K562 (cell line): ENCODE measurements around the gene SLC37A4. TPM values are rescaled to one million over a fixed set of nuclear protein-coding genes. Genes with fewer than 3 reads are reported as not detected.
A peak's percentile ranks its signal among the peaks of the same experiment; 100 is the strongest.

Experiments
- ATAC-seq: fragments of 200-7000 bp; cut with Tn5 transposase; 3 replicates; pipeline ENCODE4 v1.9.1; 2020; ENCODE audit warnings: moderate library complexity
- BruUV-seq: library from RNA; stranded (reverse); fragments of 400-500 nt; replicated peaks from 2 replicates; lab custom pipeline; 2021; lab: Mats Ljungman, UMichigan
- CTCF ChIA-PET: fragments of 300-600 bp; formaldehyde crosslinking; extraction: SDS; loops from one replicate; lab custom pipeline; 2021; ENCODE audit warnings: low intra/inter-chr PET ratio; lab: Yijun Ruan, JAX
- POLR2A ChIA-PET: fragments of 300-600, 350-650 bp; sonication (Branson Sonifier 250); formaldehyde crosslinking; extraction: SDS; loops from one replicate; lab custom pipeline; 2021; ENCODE audit warnings: antibody characterized with exemption, inconsistent platforms; lab: Yijun Ruan, JAX
- DNase-seq, 4 experiments: peaks; one replicate each; pipeline versions ENCODE4 v3.0.0 to v3.0.0-alpha.2; 2011 to 2018; ENCODE audit warnings: low spot score in 3 of 4, mixed read lengths in 3 of 4; ENCODE audit errors: extremely low read depth in 1 of 4
- FAIRE-seq: peaks from 2 replicates; lab custom pipeline; 2011; peaks lifted over from hg19 to GRCh38; lab: Jason Lieb, UNC
- H2AFZ ChIP-seq: 2 replicates; pipeline ENCODE4 v1.6.0; 2011; ENCODE audit warnings: low read depth, low read length, control low read depth, inconsistent platforms
- H3K27ac ChIP-seq: fragments of 200-600 bp; 3 replicates; pipeline ENCODE4 v1.8.0; 2011; ENCODE audit warnings: low read depth, mild to moderate bottlenecking, control low read depth, inconsistent platforms, low read length, moderate library complexity, mixed read lengths; ENCODE audit errors: extremely low read depth
- H3K27me3 ChIP-seq, 2 experiments: fragments of 300-600 bp in 1 of 2; 2 replicates in 1 of 2; 3 replicates in 1 of 2; pipeline versions ENCODE4 v1.6.0 to v1.8.0; 2011; ENCODE audit warnings: inconsistent platforms in 2 of 2, low read length in 2 of 2, mild to moderate bottlenecking in 1 of 2, mixed read lengths in 1 of 2, moderate library complexity in 1 of 2; ENCODE audit not compliant: control insufficient read depth in 2 of 2, insufficient read depth in 2 of 2
- H3K36me3 ChIP-seq: fragments of 300-600 bp; 3 replicates; pipeline ENCODE4 v1.8.0; 2011; ENCODE audit warnings: mild to moderate bottlenecking, low read length, inconsistent platforms; ENCODE audit not compliant: control insufficient read depth, insufficient read depth
- H3K4me1 ChIP-seq, 2 experiments: fragments of 200-600 bp in 1 of 2; replicated peaks in 1 of 2; 2 replicates in 1 of 2; 3 replicates in 1 of 2; pipeline versions ENCODE4 v1.5.1 to v1.8.0; 2011; ENCODE audit warnings: inconsistent platforms in 2 of 2, low read length in 2 of 2, mild to moderate bottlenecking in 1 of 2, mixed read lengths in 1 of 2, moderate library complexity in 1 of 2; ENCODE audit not compliant: control insufficient read depth in 2 of 2, insufficient read depth in 2 of 2
- H3K4me2 ChIP-seq: 2 replicates; pipeline ENCODE4 v1.6.1; 2011; ENCODE audit warnings: low read length, control low read depth, inconsistent platforms, mixed read lengths; ENCODE audit not compliant: insufficient read depth
- H3K4me3 ChIP-seq: fragments of 200-600 bp; sonication (generic), shearing (Covaris generic); 2 replicates; pipeline ENCODE4 v1.5.1; 2016; ENCODE audit warnings: control low read depth, inconsistent platforms
- H3K79me2 ChIP-seq: fragments of 200-600 bp; 3 replicates; pipeline ENCODE4 v1.8.0; 2011; ENCODE audit warnings: low read length, inconsistent platforms; ENCODE audit not compliant: control insufficient read depth, insufficient read depth
- H3K9ac ChIP-seq, 2 experiments: 2 replicates each; pipeline versions ENCODE4 v1.6.0 to v1.6.1; 2011; ENCODE audit warnings: low read depth in 2 of 2, low read length in 2 of 2, control low read depth in 1 of 2, inconsistent platforms in 1 of 2, mild to moderate bottlenecking in 1 of 2, mixed read lengths in 1 of 2; ENCODE audit not compliant: insufficient read depth in 1 of 2
- H3K9me1 ChIP-seq: one replicate; pipeline ENCODE4 v1.6.0; 2011; ENCODE audit warnings: inconsistent platforms, mild to moderate bottlenecking, low read length, moderate library complexity; ENCODE audit not compliant: control insufficient read depth, insufficient read depth
- H3K9me3 ChIP-seq: replicated peaks from 2 replicates; pipeline ENCODE4 v1.5.1; 2011; ENCODE audit warnings: low read depth, low read length, inconsistent platforms; ENCODE audit not compliant: control insufficient read depth, insufficient read depth
- H4K20me1 ChIP-seq: replicated peaks from 2 replicates; pipeline ENCODE4 v1.6.1; 2011; ENCODE audit warnings: low read length, inconsistent platforms, mixed read lengths; ENCODE audit not compliant: control insufficient read depth, insufficient read depth
- CC2D1A ChIP-seq: fragments of 450-650 bp; IDR thresholded peaks from 2 replicates; pipeline ENCODE4 v1.6.1; 2017; ENCODE audit warnings: mild to moderate bottlenecking
- LCOR ChIP-seq: sonication (generic); formaldehyde crosslinking; IDR thresholded peaks from 2 replicates; pipeline ENCODE4 v1.8.0; 2022; ENCODE audit warnings: mild to moderate bottlenecking, missing genetic modification reagents
- POLR2G ChIP-seq: fragments of 200-400 bp; formaldehyde crosslinking; IDR thresholded peaks from 2 replicates; pipeline ENCODE4 v1.6.1; 2017; ENCODE audit warnings: low read depth, mild to moderate bottlenecking, antibody characterized with exemption, low read length, moderate library complexity
- WGBS: fragments of 100-300 bp; shearing (Covaris generic); methylation state at CpG from one replicate; pipeline ENCODE4 v1.1.6; 2016; ENCODE audit warnings: low coverage, mixed read lengths; ENCODE audit not compliant: insufficient coverage; ENCODE audit errors: missing lambda C conversion rate; 5-methylcytosine and 5-hydroxymethylcytosine counted together
- in situ Hi-C: fragments of 300-500 bp; cut with MboI; formaldehyde crosslinking; loops from 4 replicates; pipeline ENCODE4 v1.15.0; 2018; ENCODE audit warnings: inconsistent platforms, mixed read lengths
- intact Hi-C: fragments of 100-400 bp; cut with micrococcal nuclease; formaldehyde crosslinking; loops from 2 replicates; pipeline ENCODE4 v1.14.2; 2022
- polyA plus RNA-seq, 8 experiments: library from polyadenylated mRNA; depleted of rRNA in 4 of 8; stranded (reverse) in 5 of 8; unstranded in 3 of 8; fragments of >200 nt; fragmentation: Nextera tagmentation in 2 of 8; fragmentation: Illumina TruSeq in 1 of 8; extraction: Ambion mirVana in 2 of 8; extraction: Trizol in 1 of 8; gene quantifications; 2 replicates each; pipeline versions ENCODE4 v1.2.1 to v1.2.3, GENCODE V29; 2011 to 2014; ENCODE audit warnings: inconsistent platforms in 1 of 8, missing spikeins in 1 of 8
- total RNA-seq, 7 experiments: library from RNA; depleted of rRNA in 6 of 7; stranded (reverse); fragments of >200 nt in 6 of 7; fragmentation: Illumina TruSeq in 2 of 7; extraction: Trizol in 2 of 7; gene quantifications; 2 replicates each; pipeline versions ENCODE4 v1.2.1 to v1.2.3, GENCODE V29; 2011 to 2021; ENCODE audit warnings: low replicate concordance in 1 of 7

The SLC37A4 gene
- total and polyA plus RNA-seq, 9 of the 15 experiments (the other 6 are each of a cell fraction or from before 2014, with no cell fraction given): 24.7 to 73.9 (median 40.7) TPM

DNA sequence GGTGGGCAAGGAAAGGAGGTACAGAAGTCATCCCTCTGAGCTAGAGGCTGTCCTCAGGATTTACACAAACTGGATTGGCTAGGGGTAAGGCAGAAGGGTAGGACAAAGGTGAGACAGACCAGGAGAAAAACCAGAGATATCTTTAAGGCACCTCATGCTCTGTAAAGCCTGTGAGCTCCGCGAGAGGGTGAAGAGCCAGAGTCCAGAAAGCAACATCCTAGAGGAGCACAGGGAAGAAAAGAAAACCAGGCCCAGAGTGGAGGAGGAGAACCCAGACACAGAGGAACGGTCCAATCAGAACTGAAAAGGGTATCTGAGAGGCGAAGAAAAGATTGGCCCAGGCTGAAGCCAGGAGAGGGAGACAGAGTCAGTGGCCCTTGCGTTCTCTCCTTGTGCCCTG lies 5.1 kb downstream of the SLC37A4 start (continued):
- TF ChIP-seq CC2D1A: no peak

- Histone ChIP-seq H3K36me3 (peaks cover 89% of the 10 kb centered on the region), H3K9ac (peak overlapping the region in 1 of 2 experiments; percentile 81; a peak in 2 of 4 replicates)
- no peak for FAIRE-seq
These were observed 5.6 kb downstream of the SLC37A4 start for GRCh38 chr11:119025099-119025473.

More at GRCh38 chr11:119025099-119025473, 5.6 kb downstream of the SLC37A4 start:
- TF ChIP-seq POLR2G (0 out of 2 replicates have a peak, but pooled peaks have one; percentile 6), LCOR (CRISPR knock-in tag) (no peak)
- peak overlapping the region; percentile 17; the same call in 1 of the 2 replicates for H3K4me2 ChIP-seq
- H3K9me1 ChIP-seq: no peaks in the 10 kb centered on the region
- H3K4me1 ChIP-seq: peaks cover 44 to 53% of the 10 kb centered on the region in 2 experiments
- DNase-seq (peak in 2 of 4 experiments; percentile 8 to 37), ATAC-seq (0 out of 3 replicates have a peak, but pooled peaks have one; percentile 1)
- BruUV-seq: no TSS peak
- 58% methylated on average over 5 of the region's 5 CpGs for WGBS
- in situ Hi-C loops: no loop called here
- POLR2A ChIA-PET: interaction anchor here (1.8 to 5.2 kb wide), 5 partner anchors 11 to 69 kb away, joined by 7 to 33 read pairs (median 8); partner anchors contain the start of gene HYOU1
- CTCF ChIA-PET: no interaction called here
- no peaks in the 10 kb centered on the region for H3K27me3 ChIP-seq
- no peaks in the 10 kb centered on the region for H3K9me3 ChIP-seq
- H2AFZ ChIP-seq: no peak overlapping the region
- intact Hi-C loops: no loop called here
- H3K4me3 ChIP-seq: no peak overlapping the region
- peaks cover 62% of the 10 kb centered on the region for H3K79me2 ChIP-seq
- H3K27ac ChIP-seq: peak overlapping the region; percentile 15; the same call in 1 of the 3 replicates
- H4K20me1 ChIP-seq: peaks cover 23% of the 10 kb centered on the region
